Duodenal mucosa (tissue), 2 donors: ENCODE results near the gene MIPOL1.
"Not testable (repeated sequence)": the region's sequence is repeated elsewhere in the genome, so short reads cannot be mapped to it uniquely, and the experiment has no call there.

Experiments
- H3K27ac ChIP-seq: one replicate; pipeline ENCODE4 v1.7.0; 2013; ENCODE audit warnings: low read depth, low read length
- H3K27me3 ChIP-seq, 2 donors: one replicate each; pipeline ENCODE4 v1.7.0; 2013; ENCODE audit warnings: low read length in 2 of 2, control low read depth in 1 of 2; ENCODE audit not compliant: insufficient read depth in 2 of 2, control insufficient read depth in 1 of 2
- H3K36me3 ChIP-seq, 2 donors: one replicate each; pipeline ENCODE4 v1.7.0; 2013; ENCODE audit warnings: low read length in 2 of 2, control low read depth in 1 of 2; ENCODE audit not compliant: insufficient read depth in 2 of 2, control insufficient read depth in 1 of 2
- H3K4me1 ChIP-seq, 2 donors: one replicate each; pipeline ENCODE4 v1.7.0; 2013; ENCODE audit warnings: low read length in 2 of 2, control low read depth in 1 of 2; ENCODE audit not compliant: insufficient read depth in 2 of 2, control insufficient read depth in 1 of 2
- H3K4me3 ChIP-seq, 2 donors: one replicate each; pipeline ENCODE4 v1.7.0; 2013; ENCODE audit warnings: low read length in 2 of 2, low read depth in 1 of 2
- H3K9ac ChIP-seq, 2 donors: one replicate each; pipeline ENCODE4 v1.7.0; 2013; ENCODE audit warnings: low read length in 2 of 2, low read depth in 1 of 2
- H3K9me3 ChIP-seq, 2 donors: one replicate each; pipeline ENCODE4 v1.7.0; 2013; ENCODE audit warnings: low read length in 2 of 2, control low read depth in 1 of 2; ENCODE audit not compliant: control insufficient read depth in 1 of 2

Gene MIPOL1

DNA sequence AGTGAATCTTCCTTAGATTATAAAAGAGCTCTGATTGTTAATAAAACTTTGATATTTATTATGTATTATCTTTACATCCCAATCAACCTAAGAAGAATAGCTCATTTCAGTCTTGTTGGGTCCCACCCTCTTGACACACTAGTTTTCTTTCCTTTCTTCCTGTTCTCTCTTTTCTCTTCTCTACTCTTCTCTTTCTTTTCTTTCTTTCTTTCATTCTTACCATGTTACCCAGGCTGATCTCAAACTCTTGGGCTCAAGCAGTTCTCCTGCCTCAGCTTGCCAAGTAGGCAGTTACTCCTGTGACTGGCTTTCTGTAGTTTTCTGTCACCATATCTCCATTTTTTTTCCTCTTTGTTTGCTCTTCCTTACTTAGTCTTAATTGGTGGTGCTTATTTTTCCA is 177.8 kb downstream of the MIPOL1 start:
- Histone ChIP-seq H3K9ac (no peak overlapping the region), H3K27ac (no peak overlapping the region), H3K4me1 (no peaks in the 10 kb centered on the region), H3K27me3 (no peaks in the 10 kb centered on the region), H3K4me3 (no peak overlapping the region), H3K9me3 (no peaks in the 10 kb centered on the region), H3K36me3 (no peaks in the 10 kb centered on the region)

DNA sequence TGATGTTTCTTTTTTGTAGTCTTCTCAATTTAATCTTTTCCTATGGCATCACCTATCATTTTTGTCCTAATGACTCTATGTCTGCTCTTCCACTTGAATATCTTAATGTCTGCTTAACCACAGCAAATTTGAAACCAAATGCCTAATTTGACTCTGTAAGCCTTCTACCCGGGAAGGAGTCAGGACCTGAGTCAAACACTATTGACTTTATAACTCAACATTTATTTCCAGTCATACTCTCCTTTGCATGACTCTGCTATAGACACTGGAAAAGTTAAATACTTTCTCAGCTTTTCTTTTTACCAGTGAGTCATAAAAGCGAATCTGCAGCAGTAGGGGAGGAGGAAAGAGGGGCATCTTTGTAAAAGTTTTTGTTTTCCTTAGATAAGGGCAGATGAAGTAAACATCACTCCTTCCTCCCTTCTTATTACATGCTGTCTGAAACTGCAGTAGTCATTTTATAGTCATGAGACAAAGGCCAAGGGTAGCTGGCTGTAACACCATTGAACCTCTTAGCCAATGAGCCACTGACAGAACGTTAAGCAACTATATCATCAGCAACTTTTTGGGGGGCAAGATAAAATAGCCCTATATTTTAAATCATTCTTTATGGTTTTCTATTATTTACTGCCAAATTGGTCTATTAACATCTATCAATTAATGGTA is 179.3 kb downstream of the MIPOL1 start:
- no peak overlapping the region for H3K9ac ChIP-seq
- no peaks in the 10 kb centered on the region for H3K27me3 ChIP-seq
- no peaks in the 10 kb centered on the region for H3K4me1 ChIP-seq
- H3K4me3 ChIP-seq: no peak overlapping the region
- H3K27ac ChIP-seq: no peak overlapping the region
- no peaks in the 10 kb centered on the region for H3K9me3 ChIP-seq
- H3K36me3 ChIP-seq: no peaks in the 10 kb centered on the region

DNA sequence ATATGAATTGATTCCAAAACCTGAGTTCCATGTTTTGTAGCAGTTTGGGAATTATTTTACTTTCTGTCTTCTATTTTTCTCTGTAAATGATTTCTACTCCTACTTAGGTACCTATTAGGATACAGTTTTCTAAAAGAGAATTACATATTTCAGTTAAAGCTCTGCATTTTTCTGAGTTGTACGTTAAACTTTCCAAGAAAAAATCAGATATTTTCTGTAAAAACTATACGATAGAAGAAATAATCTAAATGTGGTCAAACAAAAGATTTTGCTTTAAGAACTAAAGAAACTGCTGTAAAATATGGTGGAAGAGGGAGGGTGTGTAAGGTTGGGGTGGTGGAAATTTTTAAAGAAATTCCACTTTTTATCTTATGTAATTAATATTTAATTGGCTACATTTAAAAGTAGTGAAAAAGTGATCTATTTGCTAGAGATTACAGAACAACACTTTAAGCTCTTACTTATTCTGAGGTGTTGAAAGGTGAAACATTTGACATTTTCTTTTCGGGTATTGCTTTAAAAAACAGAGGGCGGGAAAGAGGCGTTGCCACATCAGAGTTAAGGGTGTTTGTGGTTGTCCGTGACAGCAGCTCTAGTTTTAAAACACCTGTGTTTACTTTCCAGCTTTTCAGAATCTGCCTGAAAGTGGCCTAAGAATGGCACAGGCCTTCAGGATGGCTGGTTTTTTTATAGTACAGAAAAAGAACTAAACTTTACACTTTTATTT is 187.3 kb downstream of the MIPOL1 start:
- no peaks in the 10 kb centered on the region for H3K9me3 ChIP-seq
- no peaks in the 10 kb centered on the region for H3K4me1 ChIP-seq
- no peaks in the 10 kb centered on the region for H3K36me3 ChIP-seq
- no peak overlapping the region for H3K4me3 ChIP-seq
- H3K27me3 ChIP-seq: no peaks in the 10 kb centered on the region
- no peak overlapping the region for H3K9ac ChIP-seq
- no peak overlapping the region for H3K27ac ChIP-seq

- not testable (repeated sequence) for H3K4me3 ChIP-seq, H3K27me3 ChIP-seq, H3K36me3 ChIP-seq, H3K27ac ChIP-seq, H3K9ac ChIP-seq, H3K4me1 ChIP-seq
- peaks cover 3 to 10% of the 10 kb centered on the region in 2 donors for H3K9me3 ChIP-seq
These were observed 199.6 kb downstream of the MIPOL1 start for GRCh38 chr14:37397157-37397940.

GRCh38 chr14:37397941-37398215 is 200.1 kb downstream of the MIPOL1 start:
- Histone ChIP-seq H3K9me3 (peaks cover 3 to 10% of the 10 kb centered on the region in 2 donors), H3K4me3 (no peak overlapping the region), H3K36me3 (no peaks in the 10 kb centered on the region), H3K9ac (no peak overlapping the region), H3K4me1 (no peaks in the 10 kb centered on the region), H3K27ac (no peak overlapping the region), H3K27me3 (no peaks in the 10 kb centered on the region)

DNA sequence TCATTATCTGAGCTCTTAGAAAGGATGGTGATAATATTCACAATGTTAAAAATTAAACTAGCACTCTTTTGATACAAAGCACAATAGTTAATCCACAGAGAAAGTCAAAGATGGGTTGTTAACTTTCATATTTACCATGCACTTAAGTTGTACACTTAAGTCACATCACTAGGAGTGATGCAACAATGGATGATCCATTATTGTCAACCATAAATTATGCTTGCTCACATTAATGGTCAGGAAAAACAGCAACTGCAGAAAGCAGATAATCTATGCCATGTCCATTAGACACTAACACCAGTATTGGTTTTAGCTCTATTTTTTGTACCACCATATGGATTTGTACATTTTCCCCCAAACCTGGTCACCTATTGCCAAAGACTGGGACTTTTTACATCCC is 201.8 kb downstream of the MIPOL1 start:
- no peak overlapping the region for H3K4me3 ChIP-seq
- H3K4me1 ChIP-seq: no peaks in the 10 kb centered on the region
- no peaks in the 10 kb centered on the region for H3K36me3 ChIP-seq

GRCh38 chr14:37401093-37401492 is 203.4 kb downstream of the MIPOL1 start:
- H3K27me3 ChIP-seq: no peaks in the 10 kb centered on the region
- no peaks in the 10 kb centered on the region for H3K36me3 ChIP-seq
- no peak overlapping the region for H3K4me3 ChIP-seq
- no peak overlapping the region for H3K27ac ChIP-seq
- H3K9me3 ChIP-seq: peaks cover 0 to 6% of the 10 kb centered on the region in 2 donors
- no peaks in the 10 kb centered on the region for H3K4me1 ChIP-seq
- H3K9ac ChIP-seq: no peak overlapping the region

More for the DNA sequence above, 201.8 kb downstream of the MIPOL1 start:
- Histone ChIP-seq H3K9me3 (peaks cover 0 to 10% of the 10 kb centered on the region in 2 donors), H3K27me3 (no peaks in the 10 kb centered on the region), H3K27ac (no peak overlapping the region), H3K9ac (no peak overlapping the region)

DNA sequence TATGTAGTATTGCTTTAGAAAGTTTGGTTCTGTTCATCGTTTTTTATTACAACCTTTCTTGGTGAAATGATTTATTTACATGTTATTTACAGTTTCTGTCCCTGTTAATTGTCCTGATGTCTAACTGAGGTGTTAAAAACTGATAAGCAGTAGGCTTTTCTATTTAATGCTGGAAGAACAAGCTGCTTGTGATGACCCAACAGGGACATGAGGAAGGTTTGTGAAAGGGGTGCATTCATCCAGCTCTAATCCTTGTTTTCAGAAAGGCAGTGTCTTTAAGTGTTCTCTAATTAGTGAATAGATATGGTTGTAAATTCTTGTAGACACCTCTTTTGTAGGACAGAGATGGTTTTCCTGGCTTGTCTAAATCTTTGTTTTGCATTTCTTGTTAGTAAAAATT is 205.9 kb downstream of the MIPOL1 start:
- no peaks in the 10 kb centered on the region for H3K4me1 ChIP-seq
- no peak overlapping the region for H3K4me3 ChIP-seq
- H3K9me3 ChIP-seq: no peaks in the 10 kb centered on the region
- H3K9ac ChIP-seq: no peak overlapping the region
- H3K27ac ChIP-seq: no peak overlapping the region
- H3K27me3 ChIP-seq: no peaks in the 10 kb centered on the region
- H3K36me3 ChIP-seq: no peaks in the 10 kb centered on the region

DNA sequence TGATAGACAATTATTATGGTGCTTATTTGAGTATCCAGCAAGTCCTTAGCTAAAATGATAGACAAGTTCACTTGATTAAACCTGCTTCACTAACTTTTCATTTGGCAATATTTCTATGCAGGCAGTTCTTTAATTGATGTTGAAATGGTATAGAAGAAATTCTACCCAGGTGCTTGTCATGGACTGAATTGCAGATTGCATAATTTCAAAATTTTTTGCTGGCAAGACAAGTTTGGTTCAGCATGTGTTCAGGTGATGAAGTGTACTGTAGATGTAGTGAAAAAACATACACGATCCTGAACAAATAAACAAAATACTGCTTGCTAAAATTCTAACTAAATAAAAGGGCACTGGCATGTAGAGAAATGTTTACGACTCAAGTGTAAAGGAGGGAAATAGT is 208.4 kb downstream of the MIPOL1 start:
- Histone ChIP-seq H3K4me3 (no peak overlapping the region), H3K36me3 (no peaks in the 10 kb centered on the region), H3K9ac (no peak overlapping the region), H3K4me1 (no peaks in the 10 kb centered on the region), H3K27ac (no peak overlapping the region), H3K27me3 (no peaks in the 10 kb centered on the region), H3K9me3 (no peaks in the 10 kb centered on the region)

DNA sequence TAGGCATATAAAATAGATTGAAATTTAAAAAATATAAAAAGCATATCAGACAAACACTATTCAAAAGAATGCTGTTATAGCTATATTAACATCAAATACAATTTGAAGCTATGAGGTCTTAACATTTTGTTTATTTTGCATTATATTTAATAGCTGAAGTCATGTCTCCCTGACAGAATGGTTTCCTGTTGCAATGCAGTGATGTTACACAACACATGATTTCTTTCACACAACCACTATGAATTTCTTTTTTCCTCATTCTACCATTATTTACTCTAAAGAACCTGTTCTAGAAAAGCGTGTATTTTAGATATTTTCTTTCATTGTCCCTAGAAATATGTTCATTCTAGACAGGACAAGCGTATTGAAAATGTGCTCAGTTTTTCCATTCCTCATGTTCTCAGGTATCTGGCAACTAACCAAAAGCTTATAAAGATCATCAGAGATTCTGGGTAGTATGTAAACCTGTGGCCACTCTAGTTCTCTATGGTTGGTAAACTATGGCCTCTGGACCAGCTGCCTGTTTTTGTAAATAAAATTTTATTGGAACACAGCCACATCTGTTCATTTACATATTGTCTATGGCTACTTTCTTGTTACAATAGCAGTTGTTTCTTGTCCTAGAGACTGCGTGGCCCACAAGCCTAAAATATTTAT is 213.5 kb downstream of the MIPOL1 start:
- no peaks in the 10 kb centered on the region for H3K36me3 ChIP-seq
- H3K4me1 ChIP-seq: no peaks in the 10 kb centered on the region
- no peaks in the 10 kb centered on the region for H3K9me3 ChIP-seq
- no peak overlapping the region for H3K4me3 ChIP-seq
- H3K9ac ChIP-seq: no peak overlapping the region
- no peak overlapping the region for H3K27ac ChIP-seq
- H3K27me3 ChIP-seq: no peaks in the 10 kb centered on the region
